BLaER1 treated with 17β-estradiol and CSF1 and Interleukin-3, amounts not matched to agents 10 nM and 100 nM (cell line): ENCODE data around the gene TYSND1.

ENCODE experiments used
- H3K27ac ChIP-seq, 11 experiments: shearing (Covaris generic); formaldehyde crosslinking; 2 replicates each; pipeline ENCODE4 v1.8.1; 2022
- H3K27me3 ChIP-seq, 11 experiments: shearing (Covaris generic); formaldehyde crosslinking; 2 replicates each; pipeline ENCODE4 v1.8.1; 2022
- H3K36me3 ChIP-seq, 11 experiments: shearing (Covaris generic); formaldehyde crosslinking; 2 replicates each; pipeline ENCODE4 v1.8.1; 2022
- H3K4me1 ChIP-seq, 10 experiments: shearing (Covaris generic); formaldehyde crosslinking; 2 replicates each; pipeline ENCODE4 v1.8.1; 2022
- H3K4me2 ChIP-seq, 11 experiments: shearing (Covaris generic); formaldehyde crosslinking; 2 replicates each; pipeline ENCODE4 v1.8.1; 2022
- H3K4me3 ChIP-seq, 10 experiments: shearing (Covaris generic); formaldehyde crosslinking; 2 replicates each; pipeline ENCODE4 v1.8.1; 2022
- H3K9ac ChIP-seq, 11 experiments: shearing (Covaris generic); formaldehyde crosslinking; 2 replicates each; pipeline ENCODE4 v1.8.1; 2022
- H3K9me3 ChIP-seq, 11 experiments: shearing (Covaris generic); formaldehyde crosslinking; replicated peaks in 1 of 11; 2 replicates each; pipeline ENCODE4 v1.8.1; 2022
- H4K20me1 ChIP-seq, 11 experiments: shearing (Covaris generic); formaldehyde crosslinking; 2 replicates each; pipeline ENCODE4 v1.8.1; 2022
- Cebpa-rat ChIP-seq, 11 experiments: shearing (Covaris generic); IDR thresholded peaks; 2 replicates each; pipeline ENCODE4 v1.8.1; 2022

TYSND1 gene

DNA sequence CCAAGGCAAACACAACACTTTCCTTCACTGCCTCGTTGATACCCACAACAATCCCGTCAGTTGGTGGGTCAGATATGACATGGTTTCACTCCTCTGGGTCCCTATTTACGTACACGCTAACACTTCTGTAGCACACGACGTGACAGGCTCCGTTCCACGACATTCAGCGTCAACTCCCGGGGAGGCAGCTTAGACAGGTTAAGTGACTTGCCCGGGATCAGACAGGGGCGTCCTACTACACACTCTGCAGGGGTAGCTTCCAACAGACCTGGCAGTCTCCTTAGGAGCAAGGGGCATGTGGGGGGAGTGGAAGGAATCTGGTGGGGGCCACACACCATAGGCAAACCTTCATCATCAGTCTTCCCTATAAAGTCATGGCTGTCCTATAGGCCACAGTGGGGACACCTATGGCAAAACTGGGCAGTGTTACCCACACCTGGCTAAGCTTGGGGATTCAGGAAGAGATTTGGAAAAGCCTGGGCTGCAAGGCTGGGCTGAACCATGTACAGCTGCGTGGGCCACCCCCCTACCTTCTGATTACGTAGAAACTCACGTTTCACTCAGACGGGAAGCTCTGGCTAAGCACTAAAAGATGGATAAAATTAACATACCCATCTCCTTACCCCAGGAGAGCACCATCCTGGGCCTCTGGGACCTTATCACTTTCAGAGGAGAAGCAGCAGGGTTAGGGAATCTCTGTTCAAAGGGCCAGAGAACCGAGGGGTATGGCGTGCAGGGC, 2.0 kb downstream of the TYSND1 start:
- Histone ChIP-seq H3K4me1 (peaks cover 27 to 40% (median 34%) of the 10 kb centered on the region in 10 experiments), H3K36me3 (peaks cover 13 to 32% (median 20%) of the 10 kb centered on the region in 11 experiments; a peak in 21 of 22 replicates), H3K27ac (peak overlapping the region in 8 of 11 experiments; percentile 85 to 94 (median 88); a peak in 17 of 22 replicates), H3K9me3 (no peaks in the 10 kb centered on the region), H3K27me3 (no peaks in the 10 kb centered on the region), H3K9ac (peak overlapping the region; percentile 79 to 92 (median 87); a peak in 21 of 22 replicates), H3K4me3 (peak overlapping the region; percentile 62 to 78 (median 70); a peak in 19 of 20 replicates), H3K4me2 (peak overlapping the region; percentile 86 to 100 (median 96)), H4K20me1 (peaks cover 0 to 46% (median 25%) of the 10 kb centered on the region in 11 experiments; a peak in 13 of 22 replicates)
- no peak for TF ChIP-seq Cebpa-rat (IDR thresholded peaks at IDR 0.05)

DNA sequence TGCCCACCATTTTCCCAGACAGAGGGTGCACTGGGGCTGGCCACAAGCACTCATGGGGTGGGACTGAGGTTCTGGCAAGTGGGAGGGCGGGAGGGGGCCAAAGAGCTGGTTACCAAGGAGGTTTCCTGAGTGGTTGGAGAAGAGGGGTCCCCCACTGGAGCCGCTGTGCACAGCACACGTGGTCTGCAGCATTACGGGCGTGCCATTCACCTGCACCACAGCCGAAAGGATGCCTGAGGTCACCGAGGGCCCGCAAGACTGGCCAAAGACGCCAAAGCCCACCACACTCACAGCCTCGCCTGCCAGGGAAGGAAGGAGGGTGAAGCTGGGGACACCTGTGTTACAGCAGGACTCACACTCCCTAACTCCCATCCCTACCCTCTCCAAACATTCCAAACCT, 3.9 kb downstream of the TYSND1 start:
- H3K9me3 ChIP-seq, result no peaks in the 10 kb centered on the region
- no peak overlapping the region for H3K4me3 ChIP-seq
- no peaks in the 10 kb centered on the region for H3K27me3 ChIP-seq
- no peak overlapping the region for H3K4me2 ChIP-seq
- peaks cover 0 to 25% (median 17%) of the 10 kb centered on the region in 11 experiments; a peak in 15 of 22 replicates for H3K36me3 ChIP-seq
- no peak overlapping the region for H3K27ac ChIP-seq
- H3K4me1 ChIP-seq, result peaks cover 18 to 35% (median 23%) of the 10 kb centered on the region in 10 experiments
- no peak overlapping the region for H3K9ac ChIP-seq
- H4K20me1 ChIP-seq, result peaks cover 0 to 27% (median 10%) of the 10 kb centered on the region in 11 experiments; a peak in 10 of 22 replicates
- no peak for TF ChIP-seq Cebpa-rat (IDR thresholded peaks at IDR 0.05)

- Histone ChIP-seq H3K27me3 (no peaks in the 10 kb centered on the region), H3K9ac (no peak overlapping the region), H3K27ac (no peak overlapping the region), H4K20me1 (peaks cover 0 to 24% (median 5%) of the 10 kb centered on the region in 11 experiments; a peak in 4 of 22 replicates), H3K4me1 (peaks cover 12 to 27% (median 17%) of the 10 kb centered on the region in 10 experiments), H3K4me2 (no peak overlapping the region), H3K4me3 (no peak overlapping the region), H3K36me3 (peaks cover 0 to 25% (median 17%) of the 10 kb centered on the region in 11 experiments; a peak in 15 of 22 replicates), H3K9me3 (no peaks in the 10 kb centered on the region)
- no peak for TF ChIP-seq Cebpa-rat (IDR thresholded peaks at IDR 0.05)
Observed at GRCh38 chr10:70140297-70140696, 6.2 kb downstream of the TYSND1 start.

GRCh38 chr10:70139997-70140250, 6.6 kb downstream of the TYSND1 start:
- H3K36me3 ChIP-seq, result peaks cover 0 to 25% (median 17%) of the 10 kb centered on the region in 11 experiments; a peak in 15 of 22 replicates
- H4K20me1 ChIP-seq, result peaks cover 0 to 21% (median 3%) of the 10 kb centered on the region in 11 experiments; a peak in 4 of 22 replicates
- TF ChIP-seq Cebpa-rat (IDR thresholded peaks at IDR 0.05), result no peak
- no peak overlapping the region for H3K4me2 ChIP-seq
- peaks cover 8 to 24% (median 13%) of the 10 kb centered on the region in 10 experiments for H3K4me1 ChIP-seq
- no peak overlapping the region for H3K9ac ChIP-seq
- no peak overlapping the region for H3K4me3 ChIP-seq
- H3K27ac ChIP-seq, result no peak overlapping the region
- no peaks in the 10 kb centered on the region for H3K9me3 ChIP-seq
- H3K27me3 ChIP-seq, result no peaks in the 10 kb centered on the region

GRCh38 chr10:70139151-70139996, 7.1 kb downstream of the TYSND1 start:
- Histone ChIP-seq H3K27ac (no peak overlapping the region), H3K9me3 (no peaks in the 10 kb centered on the region), H3K4me3 (no peak overlapping the region), H3K36me3 (peaks cover 0 to 25% (median 17%) of the 10 kb centered on the region in 11 experiments; a peak in 15 of 22 replicates), H3K4me1 (peaks cover 3 to 18% (median 7%) of the 10 kb centered on the region in 10 experiments; a peak in 18 of 20 replicates), H3K27me3 (no peaks in the 10 kb centered on the region), H3K4me2 (no peak overlapping the region), H3K9ac (no peak overlapping the region), H4K20me1 (peaks cover 0 to 18% (median 1%) of the 10 kb centered on the region in 11 experiments; a peak in 3 of 22 replicates)
- no peak for TF ChIP-seq Cebpa-rat (IDR thresholded peaks at IDR 0.05)

DNA sequence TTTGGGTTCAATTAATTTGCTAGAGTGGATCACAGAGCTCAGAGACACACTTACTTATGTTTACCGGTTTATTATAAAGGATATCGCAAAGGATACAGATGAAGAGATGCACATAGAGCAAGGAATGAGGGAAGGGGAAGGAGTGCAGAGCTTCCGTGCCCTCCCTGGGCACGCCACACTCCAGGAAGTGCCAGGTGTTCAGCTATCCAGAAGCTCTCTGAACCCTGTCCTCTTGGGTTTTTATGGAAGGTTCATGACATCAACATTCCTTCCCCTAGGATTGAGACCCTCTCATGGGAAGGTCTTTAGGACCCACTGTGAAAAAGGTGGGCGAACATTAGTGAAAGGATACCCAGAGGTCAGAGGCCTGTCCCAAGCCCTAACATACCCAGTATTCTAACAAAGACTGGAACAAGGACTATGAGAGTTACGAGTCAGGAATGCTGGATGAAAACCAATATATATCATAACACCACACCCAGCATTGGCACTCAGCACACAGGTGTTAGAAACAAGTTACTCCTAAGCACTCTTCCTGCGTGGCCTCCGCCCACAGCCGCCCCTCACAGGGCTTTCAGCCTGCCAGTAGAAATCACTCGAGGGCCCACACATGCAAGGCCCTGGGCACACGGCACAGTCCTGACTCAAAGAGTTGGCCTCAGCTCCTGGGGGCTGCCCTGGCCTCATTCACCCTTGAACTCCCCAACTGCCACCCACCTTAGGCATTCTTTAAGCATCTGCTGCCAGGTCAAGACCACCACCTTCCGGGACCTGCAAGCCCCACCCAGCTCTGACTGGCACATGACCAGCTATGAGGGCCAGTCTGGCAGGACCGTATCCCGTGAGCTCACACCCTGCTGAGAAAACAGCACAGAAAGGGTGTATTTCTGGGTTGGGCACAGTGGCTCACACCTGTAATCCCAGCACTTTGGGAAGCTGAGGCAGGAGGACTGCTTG, 8.3 kb downstream of the TYSND1 start:
- Histone ChIP-seq H3K27ac (no peak overlapping the region), H4K20me1 (peaks cover 0 to 6% (median 0%) of the 10 kb centered on the region in 11 experiments; a peak in 2 of 22 replicates), H3K36me3 (peaks cover 0 to 25% (median 17%) of the 10 kb centered on the region in 11 experiments; a peak in 15 of 22 replicates), H3K4me2 (no peak overlapping the region), H3K9ac (no peak overlapping the region), H3K27me3 (peaks cover 0 to 6% (median 3%) of the 10 kb centered on the region in 11 experiments; a peak in 8 of 22 replicates), H3K4me3 (no peak overlapping the region), H3K9me3 (no peaks in the 10 kb centered on the region), H3K4me1 (peaks cover 0 to 15% (median 9%) of the 10 kb centered on the region in 10 experiments; a peak in 11 of 20 replicates)
- TF ChIP-seq Cebpa-rat (IDR thresholded peaks at IDR 0.05), result no peak

DNA sequence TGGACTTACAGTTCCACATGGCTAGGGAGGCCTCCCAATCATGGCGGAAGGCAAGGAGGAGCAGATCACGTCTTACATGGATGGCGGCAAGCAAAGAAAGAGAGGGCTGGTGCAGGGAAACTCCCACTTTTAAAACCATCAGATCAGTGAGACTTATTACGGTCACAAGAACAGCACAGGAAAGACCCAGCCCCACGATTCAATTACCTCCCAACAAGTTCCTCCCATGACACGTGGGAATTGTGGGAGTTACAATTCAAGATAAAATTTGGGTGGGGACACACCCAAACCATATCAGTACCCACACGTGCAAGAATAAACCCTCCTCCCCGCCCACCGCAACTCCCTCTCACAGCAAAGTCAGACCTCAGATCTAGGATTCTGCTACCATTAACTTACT, 9.4 kb downstream of the TYSND1 start:
- no peaks in the 10 kb centered on the region for H3K9me3 ChIP-seq

GRCh38 chr10:70135684-70136083, 10.8 kb downstream of the TYSND1 start:
- H3K9ac ChIP-seq, result no peak overlapping the region
- H3K4me2 ChIP-seq, result no peak overlapping the region
- H3K4me1 ChIP-seq, result peaks cover 22 to 40% (median 30%) of the 10 kb centered on the region in 10 experiments
- no peaks in the 10 kb centered on the region for H3K9me3 ChIP-seq
- H3K4me3 ChIP-seq, result no peak overlapping the region
- H3K36me3 ChIP-seq, result peaks cover 0 to 25% (median 17%) of the 10 kb centered on the region in 11 experiments; a peak in 15 of 22 replicates
- H4K20me1 ChIP-seq, result no peaks in the 10 kb centered on the region; a peak in 1 of 22 replicates
- TF ChIP-seq Cebpa-rat (IDR thresholded peaks at IDR 0.05), result no peak
- H3K27ac ChIP-seq, result no peak overlapping the region
- peaks cover 0 to 29% (median 25%) of the 10 kb centered on the region in 11 experiments; a peak in 17 of 22 replicates for H3K27me3 ChIP-seq

More for the DNA sequence above, 9.4 kb downstream of the TYSND1 start:
- Histone ChIP-seq H3K27me3 (peaks cover 0 to 17% (median 13%) of the 10 kb centered on the region in 11 experiments; a peak in 17 of 22 replicates), H4K20me1 (no peaks in the 10 kb centered on the region; a peak in 1 of 22 replicates), H3K4me3 (no peak overlapping the region), H3K4me1 (peaks cover 7 to 26% (median 15%) of the 10 kb centered on the region in 10 experiments; a peak in 19 of 20 replicates), H3K36me3 (peaks cover 0 to 25% (median 17%) of the 10 kb centered on the region in 11 experiments; a peak in 15 of 22 replicates), H3K9ac (no peak overlapping the region), H3K27ac (no peak overlapping the region), H3K4me2 (0 out of 22 replicates have a peak overlapping the region, but pooled peaks of 2 of the 11 experiments have one; percentile 4 to 18)
- no peak for TF ChIP-seq Cebpa-rat (IDR thresholded peaks at IDR 0.05)
